Fibroblast of mammary gland (primary cell): ENCODE data around the gene ZNF789.

Experiments
- DNase-seq: peaks from one replicate; pipeline ENCODE4 v3.0.0-alpha.2; 2010; ENCODE audit warnings: low read depth
- H3K4me3 ChIP-seq: 2 replicates; pipeline ENCODE4 v1.5.1; 2011; ENCODE audit warnings: low read depth, mild to moderate bottlenecking, low read length, moderate library complexity; ENCODE audit not compliant: control insufficient read depth
- TF ChIP-seq, protein P1 (sequence below): conservative IDR thresholded peaks from 2 replicates; pipeline ENCODE4 v1.5.1; 2011; ENCODE audit warnings: low read depth, low read length, inconsistent platforms; ENCODE audit not compliant: control insufficient read depth, insufficient read depth

ZNF789 gene

DNA sequence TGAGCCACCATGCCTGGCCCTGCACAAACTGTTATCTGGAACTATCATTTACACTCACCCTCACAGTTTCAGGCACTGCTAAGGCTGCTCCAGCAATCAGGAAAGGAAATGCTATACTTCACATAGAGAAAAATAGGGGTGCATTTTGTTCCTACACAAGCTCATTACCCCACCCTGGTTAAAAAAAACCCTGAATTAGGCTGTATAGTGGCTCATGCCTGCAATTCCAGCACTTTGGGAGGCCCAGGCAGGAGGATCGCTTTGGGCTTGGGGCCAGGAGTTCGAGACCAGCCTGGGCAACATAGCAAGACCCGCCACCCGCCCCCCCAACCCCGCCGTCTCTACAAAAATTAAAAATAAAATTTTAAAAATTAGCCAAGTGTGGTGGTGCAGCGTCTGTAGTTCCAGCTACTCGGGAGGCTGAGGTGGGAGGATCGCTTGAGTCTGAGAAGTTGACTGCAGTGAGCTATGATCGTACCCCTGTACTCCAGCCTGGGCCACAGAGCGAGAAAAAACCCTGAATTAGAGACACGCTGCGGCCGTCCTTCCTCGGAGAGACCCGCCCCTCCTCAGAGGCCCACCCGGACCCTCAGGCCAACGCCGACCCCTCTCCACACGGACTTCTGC, 34.6 kb upstream of the ZNF789 start:
- peak overlapping the region; percentile 77 for H3K4me3 ChIP-seq
- no peak for DNase-seq
- TF ChIP-seq, protein P1, sequence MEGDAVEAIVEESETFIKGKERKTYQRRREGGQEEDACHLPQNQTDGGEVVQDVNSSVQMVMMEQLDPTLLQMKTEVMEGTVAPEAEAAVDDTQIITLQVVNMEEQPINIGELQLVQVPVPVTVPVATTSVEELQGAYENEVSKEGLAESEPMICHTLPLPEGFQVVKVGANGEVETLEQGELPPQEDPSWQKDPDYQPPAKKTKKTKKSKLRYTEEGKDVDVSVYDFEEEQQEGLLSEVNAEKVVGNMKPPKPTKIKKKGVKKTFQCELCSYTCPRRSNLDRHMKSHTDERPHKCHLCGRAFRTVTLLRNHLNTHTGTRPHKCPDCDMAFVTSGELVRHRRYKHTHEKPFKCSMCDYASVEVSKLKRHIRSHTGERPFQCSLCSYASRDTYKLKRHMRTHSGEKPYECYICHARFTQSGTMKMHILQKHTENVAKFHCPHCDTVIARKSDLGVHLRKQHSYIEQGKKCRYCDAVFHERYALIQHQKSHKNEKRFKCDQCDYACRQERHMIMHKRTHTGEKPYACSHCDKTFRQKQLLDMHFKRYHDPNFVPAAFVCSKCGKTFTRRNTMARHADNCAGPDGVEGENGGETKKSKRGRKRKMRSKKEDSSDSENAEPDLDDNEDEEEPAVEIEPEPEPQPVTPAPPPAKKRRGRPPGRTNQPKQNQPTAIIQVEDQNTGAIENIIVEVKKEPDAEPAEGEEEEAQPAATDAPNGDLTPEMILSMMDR: no peak

GRCh38 chr7:99438573-99439480, 33.9 kb upstream of the ZNF789 start, which contains the start of the genes CPSF4 and PTCD1:
CPSF4 (plus strand) TSS chr7:99438943; CDS start chr7:99439083, 140 bp downstream.
PTCD1 (minus strand) TSS chr7:99438798; CDS start chr7:99435242, 3,556 bp downstream.
- DNase-seq: peak; percentile 93
- TF ChIP-seq, protein P1: no peak
- H3K4me3 ChIP-seq: peak within 1 kb of the TSS; percentile 77

GRCh38 chr7:99440195-99440594, 32.5 kb upstream of the ZNF789 start:
- peak overlapping the region; percentile 77 for H3K4me3 ChIP-seq
- peak; percentile 23 for DNase-seq
- TF ChIP-seq, protein P1: no peak

DNA sequence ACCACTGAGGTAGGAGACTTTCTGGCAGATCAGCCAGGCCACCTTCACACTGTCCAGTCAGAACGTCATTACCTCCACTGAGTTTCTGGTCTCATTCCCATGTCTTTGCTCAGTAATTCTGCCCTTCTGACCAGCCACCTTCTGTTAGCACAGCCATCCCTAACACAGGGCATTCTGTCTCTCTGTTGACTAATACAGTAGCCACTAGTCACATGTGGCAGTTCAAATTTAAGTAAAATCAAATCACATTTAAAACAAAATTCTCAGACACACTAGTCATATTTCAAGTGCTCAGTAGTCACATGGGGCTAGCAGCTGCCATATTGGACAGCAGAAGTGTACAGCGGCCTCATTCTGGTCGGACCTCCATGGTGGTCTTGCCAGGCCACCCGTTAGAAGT, 26.6 kb upstream of the ZNF789 start:
- TF ChIP-seq, protein P1: no peak
- H3K4me3 ChIP-seq: no peak overlapping the region
- no peak for DNase-seq

DNA sequence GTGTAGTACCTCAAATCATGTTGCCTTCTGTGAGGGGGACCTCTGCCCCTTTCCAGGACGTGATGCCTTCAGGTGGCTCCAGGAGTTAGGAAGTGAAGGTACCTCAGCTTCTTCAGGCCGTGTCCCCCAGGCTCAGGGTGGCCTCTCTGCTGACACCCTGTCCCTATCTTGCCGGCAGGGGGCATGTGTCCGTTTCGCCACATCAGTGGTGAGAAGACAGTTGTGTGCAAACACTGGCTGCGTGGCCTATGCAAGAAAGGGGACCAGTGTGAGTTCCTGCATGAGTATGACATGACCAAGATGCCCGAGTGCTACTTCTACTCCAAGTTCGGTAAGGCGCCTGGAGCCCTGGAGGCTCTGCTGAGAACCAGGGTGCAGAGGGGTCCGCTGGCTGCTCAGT, 24.7 kb upstream of the ZNF789 start:
- TF ChIP-seq, protein P1: peak; percentile 22
- DNase-seq: no peak
- H3K4me3 ChIP-seq: no peak overlapping the region

GRCh38 chr7:99448855-99449254, 23.8 kb upstream of the ZNF789 start:
- TF ChIP-seq, protein P1: no peak
- no peak overlapping the region for H3K4me3 ChIP-seq
- DNase-seq: no peak
